Left renal pelvis (tissue), 4 donors: ENCODE measurements around the gene LRP2. TPM values are rescaled to one million over a fixed set of nuclear protein-coding genes. Genes with fewer than 3 reads are reported as not detected.

Experiments used
- DNase-seq, 4 donors: peaks; one replicate each; pipeline ENCODE4 v3.0.0-alpha.2; 2013; ENCODE audit warnings: low read depth in 4 of 4, low spot score in 3 of 4
- polyA plus RNA-seq, 4 donors: library from polyadenylated mRNA; unstranded; fragments of 120-200 nt; gene quantifications; one replicate each; pipeline ENCODE4 v1.2.1, GENCODE V29; 2013; ENCODE audit not compliant: insufficient read length in 4 of 4

LRP2 gene
- polyA plus RNA-seq, 4 donors, result 2.1 to 161 (median 117) TPM

DNA sequence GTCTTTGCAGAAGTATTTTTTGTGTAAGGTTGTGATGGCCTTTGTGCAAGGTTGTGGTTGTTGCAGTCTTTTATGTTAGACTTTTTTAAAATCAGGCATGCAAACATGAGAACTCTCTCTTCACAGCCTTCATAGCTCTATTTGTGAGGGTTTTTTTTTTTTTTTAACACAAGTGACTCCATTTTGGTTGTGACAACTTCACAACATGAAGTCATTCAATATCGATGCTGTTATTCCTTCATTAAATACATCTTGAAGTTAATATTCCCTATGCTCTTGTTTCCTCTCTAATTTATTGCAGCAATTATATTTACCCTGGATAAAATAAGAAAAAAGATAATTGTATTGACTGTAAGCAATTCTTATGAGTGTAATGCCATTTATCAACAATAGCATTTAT lies 257.5 kb downstream of the LRP2 start:
- no peak for DNase-seq

GRCh38 chr2:169095621-169096105 lies 266.7 kb downstream of the LRP2 start:
- DNase-seq, result no peak

- no peak for DNase-seq
These were observed 267.7 kb downstream of the LRP2 start for GRCh38 chr2:169094676-169095075.

- no peak for DNase-seq
These were observed 268.8 kb downstream of the LRP2 start for GRCh38 chr2:169093535-169093934.

DNA sequence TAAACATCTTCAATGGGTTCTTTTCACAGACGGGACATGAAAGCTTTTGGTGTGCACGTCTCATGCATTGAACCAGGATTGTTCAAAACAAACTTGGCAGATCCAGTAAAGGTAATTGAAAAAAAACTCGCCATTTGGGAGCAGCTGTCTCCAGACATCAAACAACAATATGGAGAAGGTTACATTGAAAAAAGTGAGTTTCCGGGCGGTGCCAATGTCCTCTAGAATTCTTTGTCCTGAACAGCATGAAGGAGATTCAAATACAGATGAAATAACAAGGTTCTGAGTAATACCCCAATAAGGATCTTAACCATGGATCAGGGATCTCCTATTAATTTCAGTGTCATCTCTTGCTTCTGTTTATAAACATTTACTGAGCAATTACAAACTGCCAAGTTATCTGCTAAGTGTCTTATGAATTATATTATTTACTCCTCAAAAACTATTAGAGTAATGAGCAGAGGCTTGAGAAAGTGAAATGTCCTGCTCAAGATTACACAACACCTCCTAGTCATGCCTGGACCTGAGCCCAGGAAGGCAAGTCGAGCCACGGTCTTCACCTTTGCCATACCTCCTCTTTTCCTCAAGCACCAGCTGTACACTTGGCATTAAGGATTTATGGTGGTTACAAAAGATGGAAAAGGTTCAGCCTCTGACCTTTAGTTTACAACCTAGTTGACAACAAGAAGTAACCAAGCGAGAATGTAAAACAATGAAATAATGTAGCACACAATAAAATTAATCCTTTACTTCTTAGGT lies 270.4 kb downstream of the LRP2 start:
- no peak for DNase-seq

DNA sequence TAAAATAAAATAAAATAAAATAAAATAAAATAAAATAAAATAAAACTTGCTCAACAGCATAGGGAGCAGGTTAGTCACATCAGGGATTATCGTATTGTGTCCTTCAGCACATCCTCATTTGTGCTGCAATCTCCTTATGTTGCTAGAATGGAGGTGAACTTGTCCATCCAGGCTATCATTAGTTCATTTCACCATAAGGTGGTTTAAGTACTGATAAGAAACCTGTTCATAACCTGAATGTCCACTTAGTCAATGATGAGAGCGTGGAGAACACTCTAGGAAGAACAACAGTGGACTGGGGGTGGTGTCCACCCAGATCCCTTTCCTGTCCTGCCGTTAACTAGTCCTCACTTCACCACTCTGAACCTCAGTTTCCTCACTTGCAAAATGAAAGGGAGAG lies 271.1 kb downstream of the LRP2 start:
- DNase-seq, result no peak

DNA sequence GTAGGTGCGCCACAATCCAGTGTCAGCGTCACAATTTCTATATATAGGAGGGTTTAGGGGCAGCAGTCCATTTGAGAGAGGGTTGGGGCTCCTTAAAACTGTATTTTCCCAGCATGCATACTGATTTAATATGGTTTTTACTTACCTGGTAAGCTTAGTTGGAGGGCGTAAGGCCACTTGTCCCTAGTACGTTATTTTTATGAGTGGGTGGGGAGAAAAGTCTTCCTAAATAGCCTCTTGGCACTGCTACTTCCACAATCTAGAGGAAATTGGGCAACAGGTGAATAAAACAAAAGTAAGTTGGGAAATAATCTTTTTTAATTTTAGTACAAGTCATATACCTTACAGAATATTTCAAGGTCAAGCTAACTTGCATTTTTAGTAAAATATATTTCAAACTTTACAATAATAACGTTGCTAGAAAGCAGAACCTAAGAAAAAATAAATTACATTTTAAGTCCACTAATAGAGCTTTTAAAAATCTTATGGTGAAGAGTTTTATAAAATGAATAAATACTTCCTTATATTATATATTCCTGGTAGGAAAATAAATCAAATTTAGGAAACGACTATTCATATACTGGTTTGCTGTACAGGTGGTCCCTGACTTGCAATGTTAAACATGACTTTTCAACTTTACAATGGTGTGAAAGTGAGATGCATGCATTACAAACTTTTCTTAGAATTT lies 272.1 kb downstream of the LRP2 start:
- DNase-seq, result no peak

DNA sequence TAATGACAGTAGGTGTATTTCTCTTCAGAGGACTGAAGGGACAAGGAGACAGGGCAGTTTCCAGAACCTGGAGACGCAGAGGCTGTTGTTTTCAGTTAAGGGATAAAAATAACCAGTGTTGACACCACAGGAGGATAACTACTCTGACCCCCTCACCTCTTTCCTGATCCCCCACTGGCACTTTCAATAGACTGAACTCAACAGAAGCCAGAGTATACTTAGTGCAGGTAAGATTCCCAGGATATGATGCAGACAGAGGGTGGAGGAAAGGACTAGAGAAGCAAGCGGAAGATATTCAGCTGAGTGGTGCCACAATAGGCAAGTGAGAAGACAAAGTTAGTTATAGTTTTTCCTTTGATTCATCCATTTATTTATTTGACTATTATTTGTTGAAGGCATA lies 273.2 kb downstream of the LRP2 start:
- DNase-seq, result no peak

DNA sequence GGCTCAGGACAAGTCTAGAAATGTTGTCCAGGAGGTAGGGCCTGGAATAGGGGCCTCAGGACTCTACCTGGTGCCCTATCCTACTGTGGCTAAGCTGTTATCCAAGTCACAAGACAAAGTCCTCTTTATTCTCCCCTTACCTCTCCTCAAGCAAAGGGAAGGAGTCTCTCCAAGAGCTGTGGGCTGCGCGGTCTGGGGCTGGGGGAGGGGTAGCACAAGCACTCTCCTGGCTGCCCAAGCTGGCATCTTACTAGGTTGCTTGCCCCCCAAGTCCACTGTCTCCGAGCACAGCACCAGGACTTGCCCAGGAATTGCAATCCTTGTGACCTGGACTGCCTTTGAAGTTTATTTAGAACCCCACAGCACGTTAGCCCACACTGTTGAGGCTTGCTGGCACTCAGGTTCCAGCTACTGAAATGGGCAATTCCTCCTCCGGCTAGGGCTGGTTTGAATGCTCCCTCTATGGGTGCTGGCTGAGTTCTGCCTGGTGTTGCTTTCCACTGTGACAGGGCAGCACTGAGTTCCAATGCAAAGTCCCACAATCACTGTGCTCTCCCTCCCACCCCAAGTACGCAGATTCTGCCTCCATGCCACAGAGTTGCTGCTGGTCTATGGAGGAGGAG lies 274.5 kb downstream of the LRP2 start:
- no peak for DNase-seq

DNA sequence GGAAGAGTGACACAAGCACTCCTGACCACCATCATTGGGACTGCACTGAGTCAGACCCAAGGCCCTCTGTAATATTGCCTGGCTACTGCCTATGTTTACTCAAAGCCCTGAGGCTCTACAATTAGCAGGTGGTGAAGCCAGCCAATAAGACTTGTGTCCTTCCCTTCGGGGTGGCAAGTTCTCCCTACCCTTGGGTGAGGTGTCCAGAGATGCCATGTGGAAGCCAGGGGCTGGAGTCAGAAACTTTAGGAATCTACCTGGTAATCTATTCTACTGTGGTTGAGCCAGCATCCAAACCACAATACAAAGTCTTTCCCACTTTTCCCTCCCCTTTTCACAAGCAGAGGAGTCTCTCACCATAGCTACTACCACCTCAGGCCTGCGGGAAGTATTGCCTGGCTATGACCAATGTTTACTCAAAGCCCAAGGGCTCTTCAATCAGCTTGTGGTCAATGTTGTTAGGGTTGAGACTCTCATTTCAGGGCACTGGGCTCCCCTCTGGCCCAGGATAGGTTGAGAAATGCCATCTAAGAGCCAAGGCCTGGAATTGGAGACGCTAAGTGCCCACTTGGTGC lies 275.4 kb downstream of the LRP2 start:
- DNase-seq, result no peak

DNA sequence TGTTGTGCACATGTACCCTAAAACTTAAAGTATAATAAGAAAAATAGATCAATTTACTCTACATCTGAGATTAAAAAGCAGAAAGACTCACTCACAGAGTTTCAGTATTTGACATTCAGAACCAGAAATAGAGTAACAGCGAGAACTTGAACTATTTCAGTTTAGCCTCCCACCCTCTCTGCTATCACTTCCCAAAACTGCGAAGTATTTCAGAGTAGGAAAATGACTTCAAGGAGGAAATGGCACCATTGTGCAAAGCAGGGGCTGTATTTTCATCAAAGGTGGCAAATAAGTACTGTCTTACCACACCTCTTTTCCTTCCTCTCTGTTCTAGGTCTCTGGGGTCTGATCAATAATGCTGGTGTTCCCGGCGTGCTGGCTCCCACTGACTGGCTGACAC lies 279.3 kb downstream of the LRP2 start:
- no peak for DNase-seq

DNA sequence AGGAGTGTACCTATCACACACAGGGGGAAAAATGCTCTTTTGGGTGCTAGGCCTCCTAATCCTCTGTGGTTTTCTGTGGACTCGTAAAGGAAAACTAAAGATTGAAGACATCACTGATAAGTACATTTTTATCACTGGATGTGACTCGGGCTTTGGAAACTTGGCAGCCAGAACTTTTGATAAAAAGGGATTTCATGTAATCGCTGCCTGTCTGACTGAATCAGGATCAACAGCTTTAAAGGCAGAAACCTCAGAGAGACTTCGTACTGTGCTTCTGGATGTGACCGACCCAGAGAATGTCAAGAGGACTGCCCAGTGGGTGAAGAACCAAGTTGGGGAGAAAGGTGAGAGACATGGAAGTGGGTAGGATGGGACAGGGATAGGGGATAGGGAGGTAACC lies 280.8 kb downstream of the LRP2 start:
- DNase-seq, result no peak

GRCh38 chr2:169080250-169081069 lies 281.9 kb downstream of the LRP2 start:
- DNase-seq, result no peak

DNA sequence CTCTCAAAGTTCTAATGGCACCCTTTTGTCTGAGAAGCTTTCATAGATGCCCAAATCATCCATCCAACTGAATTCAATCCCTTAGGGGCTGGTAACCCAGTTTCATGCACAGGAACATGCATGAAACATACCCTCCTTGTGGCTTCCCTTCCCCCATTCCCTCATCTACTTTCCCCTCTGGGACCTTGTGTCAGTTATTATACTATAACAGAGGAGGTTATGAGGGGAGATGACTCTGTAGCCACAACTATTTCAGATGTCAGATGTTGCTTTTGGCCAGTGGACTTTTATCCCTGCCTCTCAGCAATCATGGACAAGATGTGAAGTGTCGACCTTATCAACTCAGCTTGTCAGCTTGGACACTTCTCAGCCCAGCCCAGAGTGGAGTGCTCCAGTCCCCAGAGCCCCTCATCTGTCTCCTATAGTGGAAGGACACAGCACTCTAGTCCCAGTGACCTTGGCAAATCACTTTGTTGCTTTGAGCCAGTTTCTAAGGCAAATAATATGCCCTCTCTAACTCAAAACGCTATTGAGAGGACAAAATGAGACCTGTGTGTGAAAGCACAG lies 284.6 kb downstream of the LRP2 start:
- no peak for DNase-seq

Other genes starting within 250 kb of the LRP2 start
- 10 to 100 TPM; 10.9 to 15.7 (median 13.6) TPM for gene BBS5, start 117.0 kb upstream of the LRP2 start, polyA plus RNA-seq
- gene KLHL41, start 147.2 kb upstream of the LRP2 start, polyA plus RNA-seq, result 1 to 10 TPM in 3 of 4 donors, under 1 TPM in 1; 0.99 to 1.7 (median 1.4) TPM
- gene FASTKD1, start 211.3 kb upstream of the LRP2 start, polyA plus RNA-seq, result 10 to 100 TPM; 12.1 to 47.7 (median 35.8) TPM
- 100 to 1,000 TPM in 1 of 4 donors, 10 to 100 TPM in 3; 71.3 to 108 (median 92.1) TPM for gene PPIG, start 221.8 kb upstream of the LRP2 start, polyA plus RNA-seq